HG03064 (cell line): ENCODE measurements around the gene FRMD4A.

Experiments
- ATAC-seq: cut with Tn5 transposase; IDR thresholded peaks from one replicate; pipeline ENCODE4 v1.9.1; 2021; ENCODE audit warnings: low read depth; ENCODE audit not compliant: unreplicated experiment

The FRMD4A gene

DNA sequence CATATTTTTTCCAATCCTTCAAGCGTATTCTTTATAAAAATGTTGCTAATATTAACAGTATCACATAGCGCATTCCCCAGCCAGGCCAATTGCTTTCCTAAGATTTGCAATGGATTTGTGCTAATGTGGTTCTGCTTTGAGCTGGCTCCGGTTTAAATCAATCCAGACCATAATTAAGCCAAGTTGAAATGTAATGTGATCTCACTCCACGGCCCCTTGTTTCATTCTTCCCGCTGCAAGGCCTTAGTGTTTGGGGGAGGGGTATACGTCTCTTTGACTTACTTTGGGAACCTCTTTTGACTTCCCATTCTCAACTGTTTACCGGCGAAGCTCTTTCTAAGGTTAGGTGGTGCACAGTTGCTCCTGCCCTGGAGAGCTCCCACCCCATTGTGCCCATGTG lies 657.6 kb downstream of the FRMD4A start:
- ATAC-seq: no peak

DNA sequence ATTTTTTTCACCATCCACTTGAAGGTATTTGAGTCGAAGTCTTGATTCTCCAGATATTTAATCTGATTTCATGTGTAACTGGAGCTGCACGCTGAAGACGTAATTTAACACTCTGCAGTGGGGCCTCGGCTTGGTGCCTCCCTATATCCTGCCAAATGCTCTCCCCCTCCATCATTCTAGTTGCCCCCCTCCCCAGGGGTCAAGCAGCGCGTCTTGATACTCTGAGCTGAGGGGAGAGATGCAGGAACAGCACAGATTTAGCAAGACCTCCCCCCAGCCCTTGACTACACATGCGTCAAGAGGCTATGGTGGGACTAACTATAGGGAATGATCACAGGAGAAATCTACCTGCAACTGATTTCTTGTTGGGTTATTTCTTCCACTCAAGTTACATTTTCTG lies 658.2 kb downstream of the FRMD4A start:
- no peak for ATAC-seq

DNA sequence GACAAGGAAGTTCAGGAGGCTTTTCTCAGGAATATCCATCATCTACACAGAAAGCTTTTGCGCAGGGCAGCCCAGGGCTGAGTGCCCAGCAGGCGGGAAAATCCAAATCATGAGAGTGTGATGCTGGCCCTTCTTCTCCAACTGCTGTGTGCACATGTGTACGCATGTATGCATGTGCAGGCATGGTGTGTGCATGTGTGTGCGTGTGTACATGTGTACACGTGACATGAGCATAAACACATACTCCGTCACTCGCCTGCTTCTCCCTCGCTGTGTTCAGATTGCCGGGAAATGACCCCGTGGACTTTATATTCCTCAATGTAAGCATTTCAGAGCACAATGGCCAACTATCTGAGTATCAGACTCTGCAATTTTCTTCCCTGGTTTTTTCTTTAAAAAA lies 658.8 kb downstream of the FRMD4A start:
- no peak for ATAC-seq

DNA sequence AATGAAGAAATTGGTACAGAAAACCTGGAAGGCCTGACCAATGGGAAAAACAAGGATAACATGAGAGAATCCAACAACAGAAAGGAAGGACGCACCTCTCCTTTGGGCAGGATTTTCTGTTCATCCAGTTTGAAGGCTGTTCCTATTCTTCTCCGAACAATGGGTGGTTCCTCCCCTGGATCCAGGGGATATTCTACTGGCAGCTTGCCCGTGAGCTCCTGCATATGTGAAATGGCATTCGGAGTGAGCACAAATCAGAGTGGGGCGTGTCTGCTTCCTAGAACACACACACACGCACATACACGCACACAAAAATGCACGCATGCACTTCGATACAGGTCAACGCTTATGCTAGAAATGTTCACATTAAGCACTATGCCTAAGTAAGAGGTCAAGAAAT lies 660.4 kb downstream of the FRMD4A start:
- no peak for ATAC-seq

DNA sequence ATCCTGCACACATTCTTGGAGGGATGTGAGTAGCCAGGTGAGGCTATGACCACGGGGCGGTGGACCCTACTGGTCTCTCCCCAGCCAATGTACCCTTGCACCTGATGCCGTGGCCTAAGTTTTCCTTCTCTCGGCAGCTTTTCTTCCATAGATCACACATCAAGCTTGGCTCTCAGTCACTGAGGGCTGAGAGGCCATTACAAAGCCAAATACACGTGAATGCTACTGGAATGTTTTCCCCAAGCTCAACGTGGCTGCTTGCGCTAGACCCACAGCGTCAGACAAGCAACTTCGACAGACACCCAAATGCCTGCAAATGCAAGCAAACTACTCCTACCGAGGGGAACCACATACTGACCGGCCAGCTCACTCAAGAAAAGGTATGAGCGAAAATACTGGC lies 660.8 kb downstream of the FRMD4A start:
- ATAC-seq: no peak

DNA sequence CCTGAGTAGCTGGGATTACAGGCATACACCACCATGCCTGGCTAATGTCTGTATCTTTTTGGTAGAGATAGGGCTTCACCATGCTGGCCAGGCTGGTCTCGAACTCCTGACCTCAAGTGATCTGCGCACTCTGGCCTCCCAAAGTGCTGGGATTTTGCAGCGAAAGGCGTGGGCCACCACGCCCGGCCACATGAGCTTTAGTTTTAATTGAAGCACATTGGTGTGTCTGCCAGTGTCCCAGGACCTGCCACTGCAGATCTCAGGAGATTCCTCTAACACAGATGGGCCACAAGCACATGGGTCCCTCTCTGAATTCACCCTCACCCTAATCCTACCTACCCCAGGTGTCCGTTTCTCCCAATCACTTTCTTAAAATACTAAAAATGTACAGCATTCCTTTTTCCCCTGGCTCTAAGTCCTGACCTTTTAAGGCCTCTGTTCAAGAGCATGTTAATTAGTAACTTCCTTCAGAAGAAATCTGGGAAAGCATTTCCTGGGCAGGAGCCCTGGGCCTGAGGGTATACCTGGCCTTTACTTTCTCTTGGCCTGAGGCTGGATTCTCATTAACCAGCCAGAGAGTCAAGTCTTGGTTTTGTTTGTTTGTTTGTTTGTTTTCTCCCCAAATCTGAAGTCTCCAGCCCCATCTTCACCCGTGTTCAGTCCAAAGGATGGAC lies 661.4 kb downstream of the FRMD4A start:
- no peak for ATAC-seq

DNA sequence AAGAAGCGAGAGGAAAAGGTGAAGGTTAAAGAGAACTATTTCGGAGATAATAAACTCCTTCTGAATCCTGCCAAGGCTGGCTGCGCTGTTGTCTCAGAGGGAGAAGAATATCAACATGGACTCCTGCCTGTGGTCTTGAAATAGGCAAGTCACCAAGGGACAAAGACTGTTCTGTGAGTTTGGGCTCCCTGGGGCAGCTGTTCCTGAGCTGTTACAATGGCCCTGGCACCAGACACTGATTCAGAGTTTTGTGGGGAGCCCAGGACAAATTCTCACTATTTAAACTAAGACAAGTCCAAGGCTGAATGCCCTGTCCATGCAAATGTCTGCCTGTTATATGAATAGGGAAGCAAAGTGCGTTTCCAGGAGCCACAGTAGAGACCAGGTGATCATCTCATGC lies 662.6 kb downstream of the FRMD4A start:
- no peak for ATAC-seq

DNA sequence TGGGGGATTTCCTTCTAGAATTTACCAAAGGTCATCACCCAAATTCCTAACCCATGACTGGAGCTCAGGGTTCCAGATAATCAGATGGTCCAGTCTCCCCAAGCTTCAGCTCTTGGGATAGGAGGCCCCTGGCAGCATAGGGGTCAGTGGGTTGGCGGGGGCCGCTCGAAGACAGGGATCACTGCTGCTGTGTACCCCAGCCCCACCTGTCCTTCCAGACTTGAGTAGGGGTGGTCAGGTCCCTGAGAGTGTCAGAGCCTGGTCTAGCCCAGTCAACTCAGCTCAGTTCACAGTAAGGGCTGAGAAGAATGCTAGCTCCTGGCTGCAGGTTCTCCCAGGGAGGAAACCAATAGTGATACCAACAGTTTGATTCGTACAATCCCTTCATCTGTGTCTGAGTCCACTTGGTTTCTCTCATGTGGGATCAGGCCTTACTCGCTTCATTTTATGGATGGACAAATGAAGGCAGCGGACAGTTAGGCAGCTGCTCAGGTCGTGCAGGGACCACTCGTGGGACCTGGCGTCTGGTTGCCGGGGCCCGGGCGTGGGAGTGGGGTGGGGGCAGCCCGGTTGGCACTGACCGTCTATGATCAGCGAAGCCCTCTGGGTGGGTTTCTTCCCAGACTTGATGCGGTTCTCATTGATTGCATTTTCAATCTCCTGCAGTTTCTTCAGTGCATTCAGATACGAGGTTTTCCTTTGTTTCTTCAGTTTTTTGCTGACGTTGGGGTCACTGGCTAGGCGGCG lies 665.0 kb downstream of the FRMD4A start:
- no peak for ATAC-seq

DNA sequence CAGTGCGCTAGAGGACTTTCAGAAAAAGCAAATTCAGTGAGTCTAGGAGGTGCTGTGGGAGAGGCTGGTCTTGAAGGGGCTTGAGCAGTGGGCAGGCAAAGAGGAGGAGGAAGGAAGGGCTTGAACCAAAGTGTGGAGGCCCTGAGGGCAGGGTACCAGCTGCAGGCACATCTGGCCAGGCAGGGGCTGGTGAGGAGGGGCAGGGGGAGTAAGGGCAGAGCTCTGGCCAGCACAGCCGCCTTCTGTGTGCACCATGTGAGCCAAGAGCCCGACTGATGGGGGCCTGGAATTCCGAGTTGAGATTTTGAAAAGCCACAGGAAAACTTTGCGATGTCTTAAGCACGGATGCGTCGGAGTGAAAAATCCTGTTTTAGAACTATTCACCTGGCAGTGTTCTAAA lies 669.5 kb downstream of the FRMD4A start:
- ATAC-seq: no peak

DNA sequence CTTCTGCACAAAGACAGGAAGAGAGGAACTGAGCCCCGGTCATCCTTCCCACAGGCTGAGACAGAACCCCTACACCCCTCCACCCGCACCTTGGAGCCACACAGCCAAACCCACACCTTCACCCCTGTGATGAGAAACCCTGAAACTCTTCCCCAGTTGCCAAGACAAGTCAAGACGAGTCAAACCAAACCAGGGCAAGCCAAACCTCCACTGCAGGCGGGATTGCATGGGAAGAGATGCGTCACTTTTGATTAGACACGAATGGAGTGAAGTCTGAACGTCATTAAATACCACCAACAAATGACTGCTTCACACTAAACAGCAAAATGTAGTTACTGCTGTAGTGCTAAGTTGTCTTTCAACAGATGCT lies 670.2 kb downstream of the FRMD4A start:
- ATAC-seq: no peak

DNA sequence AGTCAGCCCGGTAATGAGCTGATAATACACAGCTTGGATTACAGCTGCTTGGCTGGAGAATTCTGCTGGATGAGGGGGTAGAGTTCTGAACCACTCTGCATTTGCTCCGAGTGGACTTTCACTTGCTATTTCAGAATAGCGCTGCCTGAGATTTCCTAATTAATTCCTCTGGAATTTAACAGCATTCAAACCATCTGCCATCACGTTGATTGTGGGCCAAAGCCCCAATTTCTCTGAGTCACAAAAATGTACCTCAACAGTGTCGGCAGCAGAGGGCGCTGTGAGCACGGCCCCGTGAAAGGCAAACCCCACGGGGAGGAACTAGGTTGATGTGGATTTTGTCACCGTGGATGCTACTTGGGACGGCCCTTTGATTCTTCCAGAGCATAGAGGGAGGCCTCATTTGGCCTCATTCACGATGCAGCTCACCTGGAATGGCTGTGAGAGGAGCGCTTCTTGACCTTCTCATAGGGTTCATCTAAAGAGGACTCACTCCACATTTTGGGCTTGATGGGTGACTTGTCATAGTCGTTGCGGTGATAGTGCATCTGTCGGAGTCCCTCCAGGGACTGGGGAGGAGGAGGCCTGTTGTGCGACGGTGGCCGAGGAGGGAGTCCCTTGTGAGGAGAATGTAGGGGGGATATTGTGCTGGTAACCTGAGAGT lies 670.7 kb downstream of the FRMD4A start:
- ATAC-seq: no peak

DNA sequence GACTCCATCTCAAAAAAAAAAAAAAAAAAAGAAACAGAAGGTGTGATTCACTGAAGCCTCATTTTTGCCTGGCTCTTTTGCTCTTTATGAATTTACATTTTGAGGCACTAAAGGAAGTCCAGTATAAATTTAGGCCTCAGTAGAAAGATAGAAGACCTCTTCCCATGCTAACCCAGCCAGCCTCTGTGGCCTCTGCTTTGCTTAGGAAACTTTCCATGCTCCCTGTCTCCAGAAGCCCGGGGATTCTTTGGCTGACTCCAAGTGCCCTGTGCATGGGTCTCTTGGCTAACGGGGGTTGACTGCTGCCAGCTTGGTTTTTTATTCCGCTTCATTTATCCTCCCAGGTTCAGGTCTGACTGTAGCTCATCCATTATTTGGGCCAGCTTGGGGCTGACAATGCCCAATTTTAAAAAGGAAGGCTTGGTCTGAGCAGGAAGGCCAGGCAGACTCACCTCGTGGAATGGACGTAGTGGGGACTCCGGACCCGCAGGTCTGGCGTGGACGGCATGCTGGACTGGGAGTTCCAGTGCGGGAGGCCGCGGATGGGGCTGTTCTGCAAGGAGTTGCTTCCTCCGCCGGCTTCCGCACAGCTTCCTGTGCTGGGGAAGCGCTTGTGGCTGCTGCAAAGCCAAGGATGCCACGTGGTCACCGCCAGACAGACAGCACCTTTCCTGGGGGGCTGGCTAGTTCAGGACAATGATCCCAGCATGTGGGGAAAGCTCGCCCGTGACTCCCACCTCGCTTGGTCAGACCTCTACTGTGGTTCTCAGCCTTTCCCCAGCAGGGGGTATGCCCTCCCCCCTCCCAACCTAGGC lies 671.6 kb downstream of the FRMD4A start:
- no peak for ATAC-seq

DNA sequence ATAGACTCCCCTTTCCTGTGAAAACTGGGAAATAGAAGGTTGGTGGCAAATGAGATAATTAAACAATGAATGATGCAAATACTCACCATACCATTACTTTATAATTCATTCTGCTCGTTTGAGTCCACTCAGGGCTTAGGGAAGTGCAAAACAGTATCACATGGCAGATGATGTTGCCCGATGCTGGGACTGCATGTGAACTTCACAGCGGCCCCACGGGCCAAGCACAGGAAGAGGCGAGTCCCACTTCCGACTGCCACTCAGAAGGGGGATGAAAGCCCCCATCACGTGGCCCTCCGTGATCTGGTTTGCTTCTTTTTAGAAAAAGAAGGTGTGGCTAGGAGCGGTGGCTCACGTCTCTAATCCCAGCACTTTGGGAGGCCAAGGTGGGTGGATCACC lies 672.5 kb downstream of the FRMD4A start:
- no peak for ATAC-seq

DNA sequence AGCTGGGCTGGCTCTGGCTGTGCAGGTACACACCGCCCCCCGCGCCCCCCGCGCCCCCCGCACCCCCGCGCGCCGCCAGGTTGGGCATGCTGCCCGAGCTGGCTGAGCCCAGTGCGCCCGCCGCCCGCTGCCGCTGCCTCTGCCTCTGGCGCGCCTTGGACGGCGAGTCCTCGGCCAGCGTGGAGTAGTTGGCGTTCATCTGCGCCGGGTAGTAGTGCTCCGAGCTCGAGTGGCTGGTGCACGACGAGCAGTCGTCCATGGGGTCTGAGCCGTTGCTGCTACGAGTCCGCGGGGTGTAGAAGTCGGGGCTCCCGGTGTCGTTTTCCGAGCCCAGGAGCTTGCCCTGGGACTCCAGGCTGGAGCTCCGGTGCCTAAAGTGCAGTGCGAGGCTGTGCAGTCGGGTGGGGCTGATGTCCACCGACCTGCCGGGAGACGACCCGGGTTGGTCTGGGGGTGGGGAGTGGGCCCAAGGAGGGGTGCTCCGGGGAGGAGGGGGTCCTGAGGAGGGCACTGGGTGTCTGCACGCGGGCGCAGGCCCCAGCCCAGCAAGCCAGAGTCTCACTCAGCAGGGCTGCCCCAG lies 673.5 kb downstream of the FRMD4A start:
- ATAC-seq: no peak

DNA sequence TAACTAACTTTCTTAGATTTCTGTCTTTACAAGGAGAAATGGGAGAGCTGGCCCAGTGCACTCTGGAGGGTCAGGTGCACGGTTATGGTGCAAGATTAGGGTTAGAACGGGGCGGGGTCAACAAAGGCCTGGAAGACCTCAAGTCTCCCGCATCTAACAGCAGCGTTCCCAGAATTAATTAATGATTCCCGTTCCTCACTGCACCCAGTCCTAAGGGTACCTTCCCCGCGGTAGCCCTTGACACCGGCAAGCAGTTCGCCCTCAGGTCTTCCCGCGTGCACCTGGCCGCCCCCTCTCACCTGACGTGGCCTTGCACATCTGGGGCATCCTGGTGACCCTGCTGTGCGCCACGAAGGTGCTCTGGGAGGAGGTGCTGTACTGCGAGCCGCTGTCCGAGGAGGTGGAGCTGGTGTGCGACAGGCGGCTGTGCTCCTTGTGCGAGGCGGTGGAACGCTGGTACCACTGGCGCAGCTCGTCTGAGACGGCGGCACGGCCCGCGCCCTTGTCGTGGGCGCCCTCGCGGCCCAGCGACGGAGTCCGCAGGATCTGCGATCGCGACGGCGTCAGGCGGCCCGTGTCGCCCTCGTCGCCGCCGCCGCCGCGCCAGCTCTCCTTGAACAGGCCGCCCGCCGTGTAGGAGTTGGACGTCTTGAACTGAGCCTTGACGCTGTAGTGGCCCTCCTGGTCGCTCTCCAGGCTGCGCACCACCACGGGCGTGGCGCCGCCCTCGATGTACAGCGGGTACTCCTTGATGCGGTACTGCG lies 674.2 kb downstream of the FRMD4A start:
- ATAC-seq: no peak

DNA sequence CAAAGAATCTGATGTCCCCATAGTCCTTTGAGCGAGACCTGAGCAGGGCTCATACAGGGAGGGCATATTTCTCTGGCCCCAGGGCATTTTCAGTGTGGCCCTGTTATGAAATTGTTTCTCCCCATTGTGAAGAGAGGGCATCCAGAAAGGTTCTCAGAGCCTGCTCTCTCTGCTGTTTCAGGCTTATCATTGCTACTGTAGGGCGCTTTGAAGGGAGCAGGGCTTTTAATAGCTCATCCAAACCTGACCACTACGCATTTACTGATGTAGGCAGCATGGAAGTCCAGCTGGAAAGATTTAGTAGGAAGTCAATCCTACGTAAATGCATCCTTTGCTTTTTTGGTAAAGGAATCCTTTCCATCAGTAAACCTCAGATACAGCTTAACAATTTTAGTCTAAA lies 675.9 kb downstream of the FRMD4A start:
- ATAC-seq: no peak

DNA sequence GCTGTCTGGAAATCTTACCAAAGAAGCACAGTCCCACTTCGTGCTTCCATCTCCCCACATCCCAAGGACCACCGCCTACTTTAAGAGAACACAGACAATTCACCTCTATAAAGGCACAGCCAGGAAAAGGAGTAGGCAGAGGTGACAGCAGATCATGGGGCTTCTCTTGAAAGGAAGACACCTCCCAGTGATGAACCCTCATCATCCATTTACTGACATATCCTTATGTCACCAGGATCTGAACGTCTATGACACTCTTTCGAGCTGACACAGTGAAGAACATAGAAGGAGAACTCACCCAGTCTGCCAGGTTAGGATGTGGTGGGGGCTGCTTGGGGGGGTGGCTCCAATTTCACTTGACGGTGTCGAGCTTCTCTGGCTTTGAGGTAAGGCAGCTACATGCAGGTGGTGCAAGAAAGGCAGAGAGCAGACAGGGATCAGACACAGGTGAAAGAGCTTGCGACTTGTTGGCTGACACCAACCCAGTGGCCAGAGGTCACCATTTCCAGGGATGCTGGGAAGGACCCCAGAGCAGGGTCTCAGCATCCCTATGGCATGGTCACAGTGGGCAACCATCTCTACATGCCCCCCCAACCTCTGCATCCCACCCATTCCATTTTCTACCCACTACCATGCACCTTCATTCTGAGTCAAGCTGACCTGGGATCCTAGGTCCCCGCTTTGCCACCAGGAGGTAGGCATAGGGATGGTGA lies 676.5 kb downstream of the FRMD4A start:
- no peak for ATAC-seq

DNA sequence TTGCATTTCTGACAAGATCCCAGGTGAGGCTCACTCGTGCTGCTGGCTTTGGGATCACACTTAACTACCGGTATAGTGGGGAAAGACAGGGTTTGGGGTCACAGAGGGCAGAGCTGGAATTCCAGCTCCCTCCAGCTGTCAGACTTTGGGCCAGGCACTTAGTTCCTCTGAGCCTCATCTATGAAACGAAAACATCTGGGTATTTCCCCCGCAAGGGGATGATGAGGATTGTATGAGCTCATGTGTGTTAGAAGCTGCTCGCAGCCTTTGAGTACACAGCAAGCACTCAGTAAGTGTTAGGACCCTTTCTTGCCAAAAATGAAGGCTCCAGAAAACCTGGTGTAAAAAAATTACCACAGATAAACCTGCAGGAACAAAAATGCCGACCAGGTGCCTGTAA lies 677.9 kb downstream of the FRMD4A start:
- ATAC-seq: no peak

DNA sequence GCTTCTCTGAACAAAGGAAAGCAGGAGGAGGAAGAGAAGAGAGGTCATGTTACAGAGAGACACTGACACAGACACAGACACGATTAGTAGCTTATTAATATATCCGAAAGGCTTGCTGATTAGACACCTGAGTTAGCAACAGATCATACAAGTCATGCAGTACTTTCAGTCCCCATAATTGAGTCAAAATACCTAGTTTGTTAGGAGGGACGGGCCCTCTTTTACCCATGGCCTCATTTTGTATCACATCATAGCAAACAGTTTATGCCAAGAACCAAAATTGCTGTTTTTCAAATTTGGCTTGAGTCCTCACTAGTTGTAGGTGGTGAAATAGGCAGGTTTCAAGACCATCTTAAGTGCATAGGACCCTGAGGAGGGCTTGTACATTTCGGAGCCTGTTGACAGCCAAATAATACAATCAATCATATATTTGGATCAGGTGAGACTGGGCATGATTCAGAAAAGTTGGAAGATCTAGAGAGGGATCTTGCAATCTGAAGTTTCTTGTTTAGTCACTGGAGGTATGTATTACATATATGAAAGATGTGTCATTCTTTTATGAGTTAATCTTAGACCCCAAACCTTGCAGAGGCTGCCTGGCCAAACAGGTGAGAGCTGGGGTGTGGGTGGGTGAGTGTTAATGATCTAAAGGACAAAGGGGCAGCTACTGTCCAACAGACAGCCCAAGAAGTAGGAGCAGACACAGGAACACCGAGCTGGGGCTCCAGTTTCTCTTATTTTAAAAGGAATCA lies 678.6 kb downstream of the FRMD4A start:
- ATAC-seq: no peak
